ENCODE results near the gene FIBCD1.
"Not testable (repeated sequence)": the region's sequence is repeated elsewhere in the genome, so short reads cannot be mapped to it uniquely, and the experiment has no call there.

The FIBCD1 gene

GRCh38 chr9:130954925-130955324 is 15.9 kb upstream of the FIBCD1 start:
- DNase-seq (ENCODE audit: low read depth in 2 of 2), result not testable (repeated sequence)

GRCh38 chr9:130954317-130954716 is 15.3 kb upstream of the FIBCD1 start:
- no peak for DNase-seq (ENCODE audit: low read depth in 2 of 2)

GRCh38 chr9:130952065-130952762 is 13.2 kb upstream of the FIBCD1 start:
- DNase-seq (ENCODE audit: low read depth in 2 of 2), result no peak

- DNase-seq (ENCODE audit: low read depth in 2 of 2), result no peak
These were observed 10.9 kb upstream of the FIBCD1 start for GRCh38 chr9:130950039-130950311.

GRCh38 chr9:130949188-130950038 is 10.4 kb upstream of the FIBCD1 start:
- DNase-seq (ENCODE audit: low read depth in 2 of 2), result no peak

- no peak for DNase-seq (ENCODE audit: low read depth in 2 of 2)
These were observed 9.2 kb upstream of the FIBCD1 start for GRCh38 chr9:130948266-130948665.

- no peak for DNase-seq (ENCODE audit: low read depth in 2 of 2)
These were observed 8.6 kb upstream of the FIBCD1 start for GRCh38 chr9:130947618-130948140.

GRCh38 chr9:130946766-130947617 is 7.9 kb upstream of the FIBCD1 start:
- no peak for DNase-seq (ENCODE audit: low read depth in 2 of 2)

- DNase-seq (ENCODE audit: low read depth in 2 of 2), result no peak
These were observed 6.1 kb upstream of the FIBCD1 start for GRCh38 chr9:130945173-130945572.

GRCh38 chr9:130944510-130945058 is 5.5 kb upstream of the FIBCD1 start:
- no peak for DNase-seq (ENCODE audit: low read depth in 2 of 2)

GRCh38 chr9:130943777-130944176 is 4.7 kb upstream of the FIBCD1 start:
- no peak for DNase-seq (ENCODE audit: low read depth in 2 of 2)

- no peak for DNase-seq (ENCODE audit: low read depth in 2 of 2)
These were observed 4.2 kb upstream of the FIBCD1 start for GRCh38 chr9:130943221-130943620.

GRCh38 chr9:130942679-130943078 is 3.6 kb upstream of the FIBCD1 start:
- DNase-seq (ENCODE audit: low read depth in 2 of 2), result no peak

GRCh38 chr9:130942084-130942483 is 3.0 kb upstream of the FIBCD1 start:
- no peak for DNase-seq (ENCODE audit: low read depth in 2 of 2)

GRCh38 chr9:130940693-130941576 is 1.9 kb upstream of the FIBCD1 start:
- peak; percentile 20 to 56 for DNase-seq (ENCODE audit: low read depth in 2 of 2)

- DNase-seq (ENCODE audit: low read depth in 2 of 2), result no peak
These were observed 1.0 kb upstream of the FIBCD1 start for GRCh38 chr9:130940027-130940549.

GRCh38 chr9:130939405-130940026 is 469 bp upstream of the FIBCD1 start:
- no peak for DNase-seq (ENCODE audit: low read depth in 2 of 2)

GRCh38 chr9:130938184-130938651 is 829 bp downstream of the FIBCD1 start:
- DNase-seq (ENCODE audit: low read depth in 2 of 2), result no peak

- DNase-seq (ENCODE audit: low read depth in 2 of 2), result no peak
These were observed 1.6 kb downstream of the FIBCD1 start for GRCh38 chr9:130937146-130938076.
